Left renal cortex interstitium (tissue), 4 donors: Measurements from ENCODE around the gene UBE2E2. TPM values are rescaled to one million over a fixed set of nuclear protein-coding genes. Genes with fewer than 3 reads are reported as not detected.

Experiments
- DNase-seq, 4 donors: peaks; one replicate each; pipeline ENCODE4 v3.0.0-alpha.2; 2013; ENCODE audit warnings: low read depth in 4 of 4, low spot score in 2 of 4, missing footprints in 1 of 4
- polyA plus RNA-seq, 4 donors: library from polyadenylated mRNA; unstranded; fragments of 120-200 nt; gene quantifications; one replicate each; pipeline ENCODE4 v1.2.1, GENCODE V29; 2013; ENCODE audit not compliant: insufficient read length in 4 of 4

Gene UBE2E2
- polyA plus RNA-seq, 4 donors = 49.7 to 57.3 (median 55.0) TPM

- no peak for DNase-seq
Observed at GRCh38 chr3:23640471-23641146, 437.5 kb downstream of the UBE2E2 start.
